Chondrocyte (in vitro differentiated cells): ENCODE results near the gene PRRG2. TPM values are rescaled to one million over a fixed set of nuclear protein-coding genes. Genes with fewer than 3 reads are reported as not detected.

Experiments
- DNase-seq: peaks from one replicate; pipeline ENCODE4 v3.0.0; 2021; ENCODE audit warnings: mixed read lengths, low spot score
- H3K27ac Mint-ChIP-seq: one replicate; pipeline ENCODE4 v1.8.0; 2021; ENCODE audit warnings: mild to moderate bottlenecking, moderate library complexity, mixed read lengths; ENCODE audit not compliant: unreplicated experiment
- H3K27me3 Mint-ChIP-seq: 2 replicates; pipeline ENCODE4 v1.8.0; 2021; ENCODE audit warnings: low read depth, mixed read lengths
- H3K36me3 Mint-ChIP-seq: 2 replicates; pipeline ENCODE4 v1.8.0; 2021; ENCODE audit warnings: low read depth, mixed read lengths
- H3K4me1 Mint-ChIP-seq: 2 replicates; pipeline ENCODE4 v1.8.0; 2021; ENCODE audit warnings: low read depth, mild to moderate bottlenecking, mixed read lengths
- H3K4me3 Mint-ChIP-seq: one replicate; pipeline ENCODE4 v1.8.0; 2021; ENCODE audit warnings: mild to moderate bottlenecking, moderate library complexity, mixed read lengths; ENCODE audit not compliant: unreplicated experiment
- H3K9me3 Mint-ChIP-seq: 2 replicates; pipeline ENCODE4 v1.8.0; 2021; ENCODE audit warnings: low read depth, mixed read lengths
- CTCF ChIP-seq: fragments of 200-600 bp; sonication (generic); IDR thresholded peaks from 2 replicates; pipeline ENCODE4 v1.5.0; 2021; ENCODE audit warnings: antibody characterized with exemption, mild to moderate bottlenecking, moderate library complexity
- total RNA-seq: library from RNA; stranded (reverse); gene quantifications from 3 replicates; pipeline ENCODE4 v1.2.1, GENCODE V29; 2021

The PRRG2 gene
- total RNA-seq, 1 donor from 2014 or later = 0.17 TPM

GRCh38 chr19:49580264-49581006, 681 bp upstream of the PRRG2 start, which contains the start of gene NOSIP:
Gene NOSIP, minus strand, starts transcription at chr19:49580556. Its CDS starts 19,865 bp downstream, at chr19:49560691.
- no peak for TF ChIP-seq CTCF
- H3K9me3 Mint-ChIP-seq = no peaks in the 10 kb centered on the region
- H3K27ac Mint-ChIP-seq = peak within 1 kb of the TSS; percentile 89
- H3K27me3 Mint-ChIP-seq = no peaks in the 10 kb centered on the region
- peak within 1 kb of the TSS; percentile 88 for H3K4me3 Mint-ChIP-seq
- no peaks in the 10 kb centered on the region for H3K36me3 Mint-ChIP-seq
- H3K4me1 Mint-ChIP-seq = peaks cover 23% of the 10 kb centered on the region
- peak; percentile 94 for DNase-seq

- TF ChIP-seq CTCF = no peak
- Mint-ChIP-seq H3K9me3 (no peaks in the 10 kb centered on the region), H3K36me3 (no peaks in the 10 kb centered on the region), H3K4me1 (peaks cover 19% of the 10 kb centered on the region), H3K4me3 (no peak overlapping the region), H3K27me3 (no peaks in the 10 kb centered on the region), H3K27ac (no peak overlapping the region)
- DNase-seq = no peak
Observed at GRCh38 chr19:49583239-49583638, 2.1 kb downstream of the PRRG2 start.

GRCh38 chr19:49585023-49585422, 3.9 kb downstream of the PRRG2 start:
- no peaks in the 10 kb centered on the region for H3K27me3 Mint-ChIP-seq
- no peak for TF ChIP-seq CTCF
- DNase-seq = no peak
- H3K4me3 Mint-ChIP-seq = no peak overlapping the region
- no peaks in the 10 kb centered on the region for H3K36me3 Mint-ChIP-seq
- H3K4me1 Mint-ChIP-seq = peaks cover 8% of the 10 kb centered on the region
- H3K9me3 Mint-ChIP-seq = no peaks in the 10 kb centered on the region
- no peak overlapping the region for H3K27ac Mint-ChIP-seq

- H3K9me3 Mint-ChIP-seq = no peaks in the 10 kb centered on the region
- no peak for TF ChIP-seq CTCF
- H3K4me1 Mint-ChIP-seq = peaks cover 5% of the 10 kb centered on the region
- DNase-seq = no peak
- H3K36me3 Mint-ChIP-seq = no peaks in the 10 kb centered on the region
- no peak overlapping the region for H3K27ac Mint-ChIP-seq
- H3K4me3 Mint-ChIP-seq = no peak overlapping the region
- H3K27me3 Mint-ChIP-seq = no peaks in the 10 kb centered on the region
Observed at GRCh38 chr19:49587227-49587626, 6.1 kb downstream of the PRRG2 start.

GRCh38 chr19:49588365-49589122, 7.4 kb downstream of the PRRG2 start:
- Mint-ChIP-seq H3K27me3 (no peaks in the 10 kb centered on the region), H3K36me3 (peaks cover 2% of the 10 kb centered on the region), H3K4me3 (no peak overlapping the region)

More at GRCh38 chr19:49588365-49589122, 7.4 kb downstream of the PRRG2 start:
- no peak overlapping the region for H3K27ac Mint-ChIP-seq
- no peak for TF ChIP-seq CTCF
- H3K9me3 Mint-ChIP-seq = no peaks in the 10 kb centered on the region
- peaks cover 18% of the 10 kb centered on the region for H3K4me1 Mint-ChIP-seq
- no peak for DNase-seq
